KBM-7 (cell line): ENCODE data around the gene DHX36.

ENCODE experiments used
- DNase-seq: peaks from one replicate; pipeline ENCODE4 v3.0.0-alpha.2; 2015
- in situ Hi-C: fragments of 300-500 bp; cut with MboI; formaldehyde crosslinking; loops from 2 replicates; pipeline ENCODE4 v1.14.3; 2020; ENCODE audit warnings: low sequenced_read_pairs, low pct_unique_long_range_greater_than_20kb, mixed read lengths

The DHX36 gene, protein sequence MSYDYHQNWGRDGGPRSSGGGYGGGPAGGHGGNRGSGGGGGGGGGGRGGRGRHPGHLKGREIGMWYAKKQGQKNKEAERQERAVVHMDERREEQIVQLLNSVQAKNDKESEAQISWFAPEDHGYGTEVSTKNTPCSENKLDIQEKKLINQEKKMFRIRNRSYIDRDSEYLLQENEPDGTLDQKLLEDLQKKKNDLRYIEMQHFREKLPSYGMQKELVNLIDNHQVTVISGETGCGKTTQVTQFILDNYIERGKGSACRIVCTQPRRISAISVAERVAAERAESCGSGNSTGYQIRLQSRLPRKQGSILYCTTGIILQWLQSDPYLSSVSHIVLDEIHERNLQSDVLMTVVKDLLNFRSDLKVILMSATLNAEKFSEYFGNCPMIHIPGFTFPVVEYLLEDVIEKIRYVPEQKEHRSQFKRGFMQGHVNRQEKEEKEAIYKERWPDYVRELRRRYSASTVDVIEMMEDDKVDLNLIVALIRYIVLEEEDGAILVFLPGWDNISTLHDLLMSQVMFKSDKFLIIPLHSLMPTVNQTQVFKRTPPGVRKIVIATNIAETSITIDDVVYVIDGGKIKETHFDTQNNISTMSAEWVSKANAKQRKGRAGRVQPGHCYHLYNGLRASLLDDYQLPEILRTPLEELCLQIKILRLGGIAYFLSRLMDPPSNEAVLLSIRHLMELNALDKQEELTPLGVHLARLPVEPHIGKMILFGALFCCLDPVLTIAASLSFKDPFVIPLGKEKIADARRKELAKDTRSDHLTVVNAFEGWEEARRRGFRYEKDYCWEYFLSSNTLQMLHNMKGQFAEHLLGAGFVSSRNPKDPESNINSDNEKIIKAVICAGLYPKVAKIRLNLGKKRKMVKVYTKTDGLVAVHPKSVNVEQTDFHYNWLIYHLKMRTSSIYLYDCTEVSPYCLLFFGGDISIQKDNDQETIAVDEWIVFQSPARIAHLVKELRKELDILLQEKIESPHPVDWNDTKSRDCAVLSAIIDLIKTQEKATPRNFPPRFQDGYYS

GRCh38 chr3:154323891-154324738, at the start of gene DHX36:
Gene DHX36 (minus strand): TSS chr3:154324487. CDS start chr3:154324416, 71 bp downstream.
- in situ Hi-C loops, result no loop called here
- peak; percentile 92 for DNase-seq

DNA sequence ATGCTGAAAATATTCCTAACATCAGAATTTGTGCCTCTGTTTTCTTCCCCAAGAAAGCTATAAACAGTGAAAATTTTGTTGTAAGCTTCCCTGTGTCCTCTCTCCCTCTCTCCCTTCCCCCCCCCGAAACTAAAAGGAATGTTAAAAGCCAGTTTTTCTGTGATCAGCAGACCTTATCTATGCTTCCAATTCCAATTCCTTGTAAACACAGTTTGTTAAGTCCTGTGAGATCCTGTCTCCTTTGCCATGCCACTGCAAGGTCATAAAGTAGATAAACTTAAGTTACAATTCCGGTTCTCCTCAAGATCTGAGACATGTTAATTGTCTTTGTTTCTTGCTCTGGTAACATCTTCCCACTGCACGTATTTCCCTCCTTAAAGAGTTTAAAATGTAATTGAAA, 42.9 kb upstream of the DHX36 start:
- no peak for DNase-seq
- in situ Hi-C loops, result no loop called here

DNA sequence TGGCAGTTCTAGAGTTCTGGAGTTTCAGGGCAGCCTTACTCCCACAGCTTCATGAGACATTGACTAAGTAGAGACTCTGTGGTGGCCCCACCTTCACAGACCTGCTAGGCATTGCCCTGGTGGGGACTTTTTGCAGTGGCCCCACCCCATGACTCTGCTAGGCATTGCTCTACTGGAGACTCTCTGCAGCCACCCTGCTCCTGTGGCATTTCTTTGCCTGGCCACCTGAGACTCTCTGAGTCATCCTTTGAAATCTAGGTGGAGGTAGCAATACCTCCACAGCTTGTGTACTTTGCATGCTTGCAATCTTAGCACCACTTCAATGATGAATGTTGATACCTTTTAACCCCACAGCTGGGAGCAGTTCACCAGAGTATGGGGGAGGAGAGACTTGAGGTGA, 40.6 kb upstream of the DHX36 start:
- no peak for DNase-seq

DNA sequence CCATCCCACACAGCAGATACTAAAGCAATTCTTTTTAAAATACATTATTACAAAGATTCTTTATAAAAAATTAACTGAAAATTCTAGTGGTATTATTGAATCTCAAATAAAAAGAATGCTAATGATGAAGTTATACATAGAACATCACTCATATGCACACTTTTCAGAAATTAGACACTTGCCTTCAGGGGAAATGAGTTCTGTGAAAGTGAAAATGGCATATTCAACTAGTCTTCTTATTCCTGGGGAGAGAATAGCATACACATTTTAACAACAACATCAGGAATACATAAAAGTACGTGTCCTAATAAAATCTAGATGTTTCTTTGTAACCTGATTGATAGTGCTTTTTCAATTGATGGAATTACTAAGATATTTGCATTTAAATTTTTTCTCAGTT, 36.8 kb upstream of the DHX36 start:
- no peak for DNase-seq
- in situ Hi-C loops, result no loop called here

More for the DNA sequence above, 40.6 kb upstream of the DHX36 start:
- in situ Hi-C loops, result no loop called here

DNA sequence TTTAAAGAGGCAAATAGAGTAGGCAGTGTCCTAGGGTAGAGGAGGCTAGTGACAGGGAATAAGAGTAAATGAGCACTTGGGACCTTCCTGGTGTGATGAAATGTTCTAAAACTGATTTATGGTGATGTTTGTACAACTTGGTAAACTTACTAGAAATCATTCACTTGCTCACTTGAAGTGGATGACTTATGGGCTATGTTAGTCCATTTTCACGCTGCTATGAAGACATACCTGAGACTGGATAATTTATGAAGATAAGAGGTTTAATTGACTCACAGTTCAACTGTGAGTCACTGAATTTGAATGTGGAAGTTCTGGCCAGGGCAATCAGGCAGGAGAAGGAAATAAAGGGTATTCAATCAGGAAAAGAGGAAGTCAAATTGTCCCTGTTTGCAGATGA, 31.7 kb upstream of the DHX36 start:
- DNase-seq, result peak; percentile 20
- in situ Hi-C loops, result no loop called here

- no peak for DNase-seq
- in situ Hi-C loops, result no loop called here
Measured at GRCh38 chr3:154349223-154349622, 24.9 kb upstream of the DHX36 start.

- in situ Hi-C loops, result no loop called here
- DNase-seq, result no peak
Measured at GRCh38 chr3:154345422-154346122, 21.3 kb upstream of the DHX36 start.

DNA sequence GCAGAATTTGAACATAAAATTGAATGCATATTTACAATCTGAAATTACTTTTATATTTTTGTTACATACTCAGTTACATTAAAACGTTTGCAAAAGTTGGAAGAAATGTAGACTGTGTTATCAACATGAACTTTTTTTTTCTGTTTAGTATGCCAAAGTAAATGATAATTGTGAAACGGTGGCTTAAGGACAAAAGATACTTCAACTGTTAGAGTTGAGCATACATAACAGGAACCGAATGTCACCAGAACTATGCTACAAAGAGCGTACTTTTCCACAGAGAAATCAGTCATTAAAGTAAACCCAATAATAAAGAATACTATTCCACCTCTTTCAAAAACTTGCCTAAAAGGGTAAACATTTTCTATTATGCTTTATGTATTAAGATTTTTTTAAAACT, 14.3 kb upstream of the DHX36 start:
- in situ Hi-C loops, result no loop called here
- DNase-seq, result no peak

- no peak for DNase-seq
- in situ Hi-C loops, result no loop called here
Measured at GRCh38 chr3:154338008-154338407, 13.7 kb upstream of the DHX36 start.

DNA sequence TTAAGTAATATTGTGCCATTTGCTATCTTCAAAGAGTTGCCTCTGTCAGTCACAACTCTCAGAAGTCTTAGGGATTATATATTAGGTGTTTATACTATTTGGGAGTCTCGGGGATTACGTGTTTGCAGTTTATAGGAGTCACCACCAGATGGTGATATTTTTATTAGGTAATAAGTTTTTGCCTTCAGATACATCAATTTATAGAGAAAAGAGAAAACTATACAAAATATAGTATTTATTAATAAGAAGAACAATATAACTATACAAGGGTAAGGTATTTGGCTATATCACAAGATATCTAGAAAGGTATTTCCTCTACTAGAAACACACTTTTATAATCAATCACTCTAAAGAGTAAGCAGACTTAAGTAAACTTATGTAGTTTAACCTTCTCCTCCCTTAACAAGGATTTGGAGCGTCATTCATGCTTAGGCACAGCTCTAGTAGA, 10.7 kb upstream of the DHX36 start:
- in situ Hi-C loops, result no loop called here

GRCh38 chr3:154327871-154328270, 3.6 kb upstream of the DHX36 start:
- no peak for DNase-seq
- in situ Hi-C loops, result no loop called here

More for the DNA sequence above, 10.7 kb upstream of the DHX36 start:
- DNase-seq, result peak; percentile 55

- no peak for DNase-seq
- in situ Hi-C loops, result no loop called here
Measured at GRCh38 chr3:154324919-154325318, 632 bp upstream of the DHX36 start.

- in situ Hi-C loops, result no loop called here
Measured at GRCh38 chr3:154316974-154317767, 7.1 kb downstream of the DHX36 start.

DNA sequence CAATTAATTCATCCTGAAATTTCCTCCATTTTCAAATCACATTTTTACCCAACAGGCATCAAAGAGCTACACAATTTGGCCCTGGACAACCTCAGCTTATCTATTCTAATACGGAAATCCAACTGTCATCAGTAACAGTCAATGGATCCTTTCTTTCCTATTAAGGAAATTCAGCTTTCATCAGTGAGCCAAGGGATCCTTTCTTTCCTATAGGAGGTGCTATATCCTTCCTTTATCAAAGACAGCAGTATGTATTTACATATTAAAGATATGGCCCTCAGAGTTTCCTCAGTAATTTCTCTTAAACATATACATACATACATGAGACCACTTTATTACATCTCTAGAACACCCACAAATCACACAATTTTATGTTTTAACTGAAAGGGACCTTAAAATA, 10.1 kb downstream of the DHX36 start:
- in situ Hi-C loops, result no loop called here
- DNase-seq, result no peak

More at GRCh38 chr3:154316974-154317767, 7.1 kb downstream of the DHX36 start:
- peak; percentile 14 for DNase-seq

- no peak for DNase-seq
- in situ Hi-C loops, result no loop called here
Measured at GRCh38 chr3:154310840-154311239, 13.4 kb downstream of the DHX36 start.

DNA sequence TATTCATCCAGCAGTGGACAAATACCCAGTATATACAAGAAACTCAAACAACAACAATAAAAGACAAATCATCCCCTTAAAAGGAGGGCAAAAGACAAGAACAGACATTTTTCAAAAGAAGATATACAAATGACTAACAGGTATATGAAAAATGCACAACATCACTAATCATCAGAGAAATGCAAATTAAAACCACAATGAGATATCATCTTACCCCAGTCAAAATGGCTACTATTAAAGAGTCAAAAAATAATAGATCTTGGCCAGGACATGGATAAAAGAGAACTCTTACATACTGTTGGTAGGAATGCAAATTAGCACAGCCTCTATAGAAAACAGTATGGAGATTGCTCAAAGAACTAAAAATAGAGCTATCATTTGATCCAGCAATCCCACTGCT, 16.9 kb downstream of the DHX36 start:
- DNase-seq, result no peak
- in situ Hi-C loops, result no loop called here

GRCh38 chr3:154304936-154305335, 19.4 kb downstream of the DHX36 start:
- no peak for DNase-seq
- in situ Hi-C loops, result no loop called here
